HepG2 (cell line): ENCODE data around the gene POGLUT2. TPM values are rescaled to one million over a fixed set of nuclear protein-coding genes. Genes with fewer than 3 reads are reported as not detected.
A peak's percentile ranks its signal among the peaks of the same experiment; 100 is the strongest.

Experiments used
- ATF3 ChIP-seq: sonication (generic); formaldehyde crosslinking; IDR thresholded peaks from 2 replicates; pipeline ENCODE4 v1.4.0; 2020; ENCODE audit warnings: missing genetic modification reagents
- FOXP1 ChIP-seq, 2 experiments: fragments of 450-650 bp in 1 of 2; IDR thresholded peaks; 2 replicates each; pipeline ENCODE4 v1.6.1; 2017 to 2018; ENCODE audit warnings: antibody characterized with exemption in 1 of 2
- HNRNPLL ChIP-seq: fragments of 200-400 bp; formaldehyde crosslinking; IDR thresholded peaks from 2 replicates; pipeline ENCODE4 v1.6.1; 2017; ENCODE audit warnings: mild to moderate bottlenecking, low read depth, low read length; ENCODE audit not compliant: poor library complexity, severe bottlenecking
- KDM3A ChIP-seq: IDR thresholded peaks from 2 replicates; pipeline ENCODE4 v1.6.1; 2018; ENCODE audit warnings: low read depth, missing compliant biosample characterization
- NFYC ChIP-seq: IDR thresholded peaks from 2 replicates; pipeline ENCODE4 v1.6.1; 2016; ENCODE audit warnings: missing genetic modification reagents, missing compliant biosample characterization
- PRDM10 ChIP-seq: sonication (generic); formaldehyde crosslinking; IDR thresholded peaks from 2 replicates; pipeline ENCODE4 v1.4.0; 2020; ENCODE audit warnings: low read depth, missing genetic modification reagents
- RNF2 ChIP-seq: fragments of 450-650 bp; conservative IDR thresholded peaks from 2 replicates; pipeline ENCODE4 v1.6.1; 2016; ENCODE audit warnings: low read depth
- SP5 ChIP-seq: IDR thresholded peaks from 2 replicates; pipeline ENCODE4 v1.6.1; 2016; ENCODE audit warnings: low read depth, borderline replicate concordance
- ZBTB39 ChIP-seq: sonication (generic); formaldehyde crosslinking; IDR thresholded peaks from 2 replicates; pipeline ENCODE4 v1.5.0; 2020; ENCODE audit warnings: missing genetic modification reagents
- ZNF10 ChIP-seq: sonication (generic); formaldehyde crosslinking; IDR thresholded peaks from 2 replicates; pipeline ENCODE4 v1.4.0; 2020; ENCODE audit warnings: mild to moderate bottlenecking, low read depth, missing genetic modification reagents, borderline replicate concordance
- ZNF33A ChIP-seq: sonication (generic); formaldehyde crosslinking; IDR thresholded peaks from 2 replicates; pipeline ENCODE4 v1.5.1; 2020; ENCODE audit warnings: missing genetic modification reagents, mild to moderate bottlenecking, moderate library complexity, borderline replicate concordance
- ZNF557 ChIP-seq: sonication (generic); formaldehyde crosslinking; IDR thresholded peaks from 2 replicates; pipeline ENCODE4 v1.4.0; 2020; ENCODE audit warnings: missing genetic modification reagents
- ZNF782 ChIP-seq: sonication (generic); formaldehyde crosslinking; IDR thresholded peaks from 2 replicates; pipeline ENCODE4 v1.4.0; 2020; ENCODE audit warnings: missing genetic modification reagents, mild to moderate bottlenecking, borderline replicate concordance
- ZNF878 ChIP-seq: sonication (generic); formaldehyde crosslinking; IDR thresholded peaks from 2 replicates; pipeline ENCODE4 v1.8.1; 2023; ENCODE audit warnings: mild to moderate bottlenecking, missing genetic modification reagents, moderate library complexity
- polyA plus RNA-seq, 8 experiments: library from polyadenylated mRNA; depleted of rRNA in 3 of 8; stranded (reverse) in 7 of 8; unstranded in 1 of 8; fragments of >200 nt; fragmentation: Illumina TruSeq in 4 of 8; extraction: Trizol in 4 of 8; gene quantifications; 2 replicates each; pipeline versions ENCODE4 v1.2.1 to v1.2.3, GENCODE V29; 2011 to 2016; ENCODE audit warnings: low read depth in 4 of 8, missing spikeins in 1 of 8, mixed read lengths in 1 of 8; ENCODE audit not compliant: insufficient read depth in 1 of 8
- total RNA-seq, 5 experiments: library from RNA; depleted of rRNA; stranded (reverse); fragments of >200 nt; fragmentation: Illumina TruSeq; extraction: Trizol; gene quantifications; 2 replicates each; pipeline ENCODE4 v1.2.3, GENCODE V29; 2016; ENCODE audit warnings: low read depth in 1 of 5
- TF ChIP-seq, protein P1 (sequence below): sonication (generic); formaldehyde crosslinking; IDR thresholded peaks from 2 replicates; pipeline ENCODE4 v1.4.0; 2020; ENCODE audit warnings: missing genetic modification reagents
- TF ChIP-seq, protein P2 (sequence below): sonication (generic); formaldehyde crosslinking; IDR thresholded peaks from 2 replicates; pipeline ENCODE4 v1.8.0; 2022; ENCODE audit warnings: mild to moderate bottlenecking, missing genetic modification reagents, moderate library complexity
- TF ChIP-seq, protein P3 (sequence below): IDR thresholded peaks from 2 replicates; pipeline ENCODE4 v1.6.1; 2016; ENCODE audit warnings: low read depth

POGLUT2 gene
- total and polyA plus RNA-seq, 2 of the 13 experiments (the other 11 are each of a cell fraction or from before 2014, with no cell fraction given), result 18.0 to 26.1 TPM

DNA sequence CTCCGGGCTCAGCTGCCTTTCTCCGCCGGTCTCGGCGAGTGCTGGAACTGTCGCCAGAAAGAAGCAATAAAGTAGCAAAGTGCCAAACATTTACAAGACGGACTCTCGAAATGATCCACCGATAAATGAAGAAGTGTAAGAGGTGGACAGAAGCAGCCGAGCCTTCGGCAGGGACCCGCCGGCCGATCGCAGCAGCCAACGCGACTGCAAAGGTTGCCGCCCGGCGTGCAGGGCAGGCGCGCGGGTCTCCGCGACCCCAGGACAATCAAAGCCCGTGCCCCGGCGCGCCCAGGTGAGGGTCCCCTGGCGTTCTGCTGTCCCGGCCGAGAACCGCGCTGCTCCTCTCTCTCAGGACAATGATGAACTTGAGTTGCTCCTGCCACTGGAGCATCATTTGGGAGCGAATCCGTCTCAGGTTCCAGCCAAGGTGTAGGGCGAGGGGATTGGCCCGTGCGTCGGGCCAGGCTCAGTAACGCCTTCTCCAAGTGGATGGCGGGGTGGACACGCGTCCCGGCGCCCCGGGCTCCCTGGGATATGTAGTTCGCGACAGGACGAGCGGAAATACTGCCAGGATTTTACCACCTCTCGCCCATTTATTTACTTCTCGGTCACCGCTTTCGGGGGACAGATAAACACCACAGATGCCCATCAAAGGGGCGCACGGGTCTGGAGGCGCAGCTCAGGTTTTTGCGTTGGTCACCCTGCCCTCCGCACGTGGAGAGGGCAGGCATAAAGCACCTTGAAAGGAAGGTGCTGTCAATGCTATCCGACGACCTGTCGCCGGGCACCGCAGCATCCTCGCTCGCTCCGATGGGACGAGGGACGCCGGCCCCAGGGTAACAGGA, at the start of gene POGLUT2, which contains the start of gene BIVM (continued):
- TF ChIP-seq HNRNPLL (peak; percentile 25), ZNF10 (CRISPR knock-in tag) (no peak), KDM3A (CRISPR knock-in tag) (0 out of 2 replicates have a peak, but pooled peaks have one; percentile 19), ZNF878 (CRISPR knock-in tag) (no peak), ZNF782 (CRISPR knock-in tag) (peak; percentile 30; the same call in 1 of the 2 replicates), NFYC (CRISPR knock-in tag) (peak; percentile 100), FOXP1 (IDR thresholded peaks at IDR 0.05) (no peak), FOXP1 (CRISPR knock-in tag; IDR thresholded peaks at IDR 0.05) (no peak), ZNF33A (CRISPR knock-in tag) (no peak), SP5 (no peak), ATF3 (CRISPR knock-in tag) (no peak), ZNF557 (CRISPR knock-in tag) (no peak), RNF2 (no peak), ZBTB39 (CRISPR knock-in tag) (0 out of 2 replicates have a peak, but pooled peaks have one; percentile 42), PRDM10 (CRISPR knock-in tag) (peak; percentile 36; the same call in 1 of the 2 replicates)
- TF ChIP-seq, protein P1, sequence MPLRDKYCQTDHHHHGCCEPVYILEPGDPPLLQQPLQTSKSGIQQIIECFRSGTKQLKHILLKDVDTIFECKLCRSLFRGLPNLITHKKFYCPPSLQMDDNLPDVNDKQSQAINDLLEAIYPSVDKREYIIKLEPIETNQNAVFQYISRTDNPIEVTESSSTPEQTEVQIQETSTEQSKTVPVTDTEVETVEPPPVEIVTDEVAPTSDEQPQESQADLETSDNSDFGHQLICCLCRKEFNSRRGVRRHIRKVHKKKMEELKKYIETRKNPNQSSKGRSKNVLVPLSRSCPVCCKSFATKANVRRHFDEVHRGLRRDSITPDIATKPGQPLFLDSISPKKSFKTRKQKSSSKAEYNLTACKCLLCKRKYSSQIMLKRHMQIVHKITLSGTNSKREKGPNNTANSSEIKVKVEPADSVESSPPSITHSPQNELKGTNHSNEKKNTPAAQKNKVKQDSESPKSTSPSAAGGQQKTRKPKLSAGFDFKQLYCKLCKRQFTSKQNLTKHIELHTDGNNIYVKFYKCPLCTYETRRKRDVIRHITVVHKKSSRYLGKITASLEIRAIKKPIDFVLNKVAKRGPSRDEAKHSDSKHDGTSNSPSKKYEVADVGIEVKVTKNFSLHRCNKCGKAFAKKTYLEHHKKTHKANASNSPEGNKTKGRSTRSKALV (CRISPR knock-in tag), result peak; percentile 12; the same call in 1 of the 2 replicates
- TF ChIP-seq, protein P2, sequence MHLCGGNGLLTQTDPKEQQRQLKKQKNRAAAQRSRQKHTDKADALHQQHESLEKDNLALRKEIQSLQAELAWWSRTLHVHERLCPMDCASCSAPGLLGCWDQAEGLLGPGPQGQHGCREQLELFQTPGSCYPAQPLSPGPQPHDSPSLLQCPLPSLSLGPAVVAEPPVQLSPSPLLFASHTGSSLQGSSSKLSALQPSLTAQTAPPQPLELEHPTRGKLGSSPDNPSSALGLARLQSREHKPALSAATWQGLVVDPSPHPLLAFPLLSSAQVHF, result no peak
- TF ChIP-seq, protein P3, sequence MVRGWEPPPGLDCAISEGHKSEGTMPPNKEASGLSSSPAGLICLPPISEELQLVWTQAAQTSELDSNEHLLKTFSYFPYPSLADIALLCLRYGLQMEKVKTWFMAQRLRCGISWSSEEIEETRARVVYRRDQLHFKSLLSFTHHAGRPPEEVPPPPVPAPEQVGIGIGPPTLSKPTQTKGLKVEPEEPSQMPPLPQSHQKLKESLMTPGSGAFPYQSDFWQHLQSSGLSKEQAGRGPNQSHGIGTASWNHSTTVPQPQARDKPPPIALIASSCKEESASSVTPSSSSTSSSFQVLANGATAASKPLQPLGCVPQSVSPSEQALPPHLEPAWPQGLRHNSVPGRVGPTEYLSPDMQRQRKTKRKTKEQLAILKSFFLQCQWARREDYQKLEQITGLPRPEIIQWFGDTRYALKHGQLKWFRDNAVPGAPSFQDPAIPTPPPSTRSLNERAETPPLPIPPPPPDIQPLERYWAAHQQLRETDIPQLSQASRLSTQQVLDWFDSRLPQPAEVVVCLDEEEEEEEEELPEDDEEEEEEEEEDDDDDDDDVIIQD (CRISPR knock-in tag), result 0 out of 2 replicates have a peak, but pooled peaks have one; percentile 10
